ENCODE data around the gene POLD4.

The POLD4 gene

GRCh38 chr11:67392183-67392715, 38.9 kb upstream of the POLD4 start:
- TF ChIP-seq, protein P1, sequence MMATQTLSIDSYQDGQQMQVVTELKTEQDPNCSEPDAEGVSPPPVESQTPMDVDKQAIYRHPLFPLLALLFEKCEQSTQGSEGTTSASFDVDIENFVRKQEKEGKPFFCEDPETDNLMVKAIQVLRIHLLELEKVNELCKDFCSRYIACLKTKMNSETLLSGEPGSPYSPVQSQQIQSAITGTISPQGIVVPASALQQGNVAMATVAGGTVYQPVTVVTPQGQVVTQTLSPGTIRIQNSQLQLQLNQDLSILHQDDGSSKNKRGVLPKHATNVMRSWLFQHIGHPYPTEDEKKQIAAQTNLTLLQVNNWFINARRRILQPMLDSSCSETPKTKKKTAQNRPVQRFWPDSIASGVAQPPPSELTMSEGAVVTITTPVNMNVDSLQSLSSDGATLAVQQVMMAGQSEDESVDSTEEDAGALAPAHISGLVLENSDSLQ (IDR thresholded peaks at IDR 0.05), result no peak
- TF ChIP-seq BHLHE40 (IDR thresholded peaks at IDR 0.05; ENCODE audit: borderline replicate concordance) (no peak), L3MBTL2 (conservative IDR thresholded peaks at IDR 0.05) (no peak), FOXK2 (IDR thresholded peaks at IDR 0.05) (no peak), FOXA1 (IDR thresholded peaks at IDR 0.05) (no peak), ELF4 (IDR thresholded peaks at IDR 0.05) (no peak), HDGF (IDR thresholded peaks at IDR 0.05; ENCODE audit: borderline replicate concordance) (no peak), ZNF384 (IDR thresholded peaks at IDR 0.05) (no peak), SUZ12 (IDR thresholded peaks at IDR 0.05) (no peak), FOXM1 (IDR thresholded peaks at IDR 0.05; ENCODE audit: borderline replicate concordance) (no peak), TARDBP (IDR thresholded peaks at IDR 0.05) (no peak)
- CTCF ChIA-PET, result interaction anchor here (0.9 to 2.0 kb wide), 3 partner anchors 9 to 11 kb away, joined by 4 to 8 read pairs (median 7); partner anchors contain the start of gene PPP1CA
- DNase-seq (ENCODE audit: extremely low spot score), result no peak
- POLR2A ChIA-PET, result interaction anchor here (0.6 to 2.7 kb wide), 22 partner anchors 9 to 126 kb away, joined by 3 to 50 read pairs (median 4); partner anchors contain the start of genes AIP, PITPNM1, PPP1CA and RPS6KB2

DNA sequence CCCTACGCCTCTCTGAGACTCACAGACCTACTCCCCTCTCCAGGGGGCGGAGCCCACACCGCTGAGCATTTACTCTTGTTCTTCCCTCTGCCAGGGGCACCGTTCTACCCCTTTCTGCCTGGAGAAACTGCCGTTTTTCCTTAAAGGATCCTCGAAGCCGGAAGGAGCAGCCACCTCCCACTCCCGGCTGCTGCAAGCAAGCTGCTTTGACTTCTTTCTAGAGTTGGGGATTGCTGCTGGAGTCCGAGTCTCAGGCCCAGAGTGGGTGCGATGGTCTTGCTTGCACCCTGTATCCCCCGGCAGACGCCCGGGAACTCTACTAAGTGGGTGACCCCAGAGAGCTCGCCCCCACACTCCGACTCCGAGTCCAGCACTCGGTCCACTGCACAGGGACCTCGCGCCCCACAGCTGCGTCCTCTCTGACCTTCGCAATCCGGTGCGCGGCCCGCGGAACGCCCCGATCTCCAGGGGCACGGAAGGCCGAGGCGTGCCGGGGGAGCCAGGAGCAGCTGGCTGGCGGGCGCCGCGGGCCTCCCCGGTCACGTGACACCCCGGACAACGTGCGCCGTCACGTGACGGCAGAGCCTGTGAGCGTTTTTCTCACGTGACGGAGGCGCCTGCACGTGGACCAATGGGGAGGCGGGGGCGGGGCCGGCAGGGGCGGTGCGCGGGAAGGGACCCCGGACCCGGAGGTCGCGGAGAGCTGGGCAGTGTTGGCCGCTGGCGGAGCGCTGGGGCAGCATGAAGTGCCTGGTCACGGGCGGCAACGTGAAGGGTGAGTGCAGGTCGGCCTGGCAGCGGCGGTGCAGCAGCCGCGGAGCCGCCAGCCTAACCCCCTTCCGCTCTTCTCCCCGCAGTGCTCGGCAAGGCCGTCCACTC, 38.2 kb upstream of the POLD4 start, which contains the start of gene RAD9A:
TSS of gene RAD9A (plus strand) at position 683 of the 879 bp plus-strand sequence. CDS start at position 742, 59 bp downstream.
- CTCF ChIA-PET, result interaction anchor here (0.9 to 2.0 kb wide), 3 partner anchors 9 to 10 kb away, joined by 4 to 8 read pairs (median 7); partner anchors contain the start of gene PPP1CA
- TF ChIP-seq LEF1 (IDR thresholded peaks at IDR 0.05; ENCODE audit: borderline replicate concordance), result peak; percentile 61; the same call in 1 of the 2 replicates
- peak; percentile 98 for TF ChIP-seq L3MBTL2 (conservative IDR thresholded peaks at IDR 0.05)
- no peak for TF ChIP-seq ZNF384 (IDR thresholded peaks at IDR 0.05)
- peak; percentile 97 for DNase-seq (ENCODE audit: extremely low spot score)

GRCh38 chr11:67390947-67391303, 37.6 kb upstream of the POLD4 start:
- TF ChIP-seq, protein P1 (IDR thresholded peaks at IDR 0.05), result no peak
- TF ChIP-seq NFRKB (IDR thresholded peaks at IDR 0.05), result no peak
- no peak for TF ChIP-seq ELF4 (IDR thresholded peaks at IDR 0.05)
- TF ChIP-seq LEF1 (IDR thresholded peaks at IDR 0.05; ENCODE audit: borderline replicate concordance), result no peak
- TF ChIP-seq FOXK2 (IDR thresholded peaks at IDR 0.05), result no peak
- no peak for TF ChIP-seq BHLHE40 (IDR thresholded peaks at IDR 0.05; ENCODE audit: borderline replicate concordance)
- no peak for TF ChIP-seq FOXM1 (IDR thresholded peaks at IDR 0.05; ENCODE audit: borderline replicate concordance)
- no peak for TF ChIP-seq ARNT (IDR thresholded peaks at IDR 0.05)
- TF ChIP-seq SUZ12 (IDR thresholded peaks at IDR 0.05), result no peak
- no peak for TF ChIP-seq TARDBP (IDR thresholded peaks at IDR 0.05)
- TF ChIP-seq FOXA1 (IDR thresholded peaks at IDR 0.05), result no peak
- no peak for TF ChIP-seq ZNF384 (IDR thresholded peaks at IDR 0.05)
- TF ChIP-seq CTBP1 (IDR thresholded peaks at IDR 0.05; ENCODE audit: borderline replicate concordance), result no peak
- TF ChIP-seq HDGF (IDR thresholded peaks at IDR 0.05; ENCODE audit: borderline replicate concordance), result no peak
- no peak for TF ChIP-seq SP1 (IDR thresholded peaks at IDR 0.05)
- no peak for TF ChIP-seq L3MBTL2 (conservative IDR thresholded peaks at IDR 0.05)
- CTCF ChIA-PET, result interaction anchor here (2.0 kb wide), 1 partner anchor 8 kb away, joined by 8 read pairs; no protein-coding TSS in a partner anchor
- POLR2A ChIA-PET, result interaction anchor here (1.3 to 2.7 kb wide), 6 partner anchors 9 to 53 kb away, joined by 3 to 50 read pairs (median 8); partner anchors contain the start of genes PPP1CA and RPS6KB2
- no peak for DNase-seq (ENCODE audit: extremely low spot score)

More for the DNA sequence above, 38.2 kb upstream of the POLD4 start, which contains the start of gene RAD9A:
- POLR2A ChIA-PET, result interaction anchor here (0.6 to 2.7 kb wide), 22 partner anchors 9 to 127 kb away, joined by 3 to 50 read pairs (median 4); partner anchors contain the start of genes AIP, PITPNM1, PPP1CA and RPS6KB2

GRCh38 chr11:67389477-67389876, 36.1 kb upstream of the POLD4 start:
- ChIA-PET CTCF (interaction anchor here (0.6 to 1.3 kb wide), 4 partner anchors 12 to 32 kb away, joined by 3 to 5 read pairs (median 4); no protein-coding TSS in a partner anchor), POLR2A (interaction anchor here (0.6 to 1.6 kb wide), 3 partner anchors 8 to 20 kb away, joined by 3 read pairs; partner anchors contain the start of gene PPP1CA)
- peak; percentile 65 for DNase-seq (ENCODE audit: extremely low spot score)
- no peak for TF ChIP-seq SP1 (IDR thresholded peaks at IDR 0.05)
- TF ChIP-seq, protein P1 (IDR thresholded peaks at IDR 0.05), result no peak
- no peak for TF ChIP-seq ELF4 (IDR thresholded peaks at IDR 0.05)
- TF ChIP-seq ARNT (IDR thresholded peaks at IDR 0.05), result no peak
- no peak for TF ChIP-seq LEF1 (IDR thresholded peaks at IDR 0.05; ENCODE audit: borderline replicate concordance)
- no peak for TF ChIP-seq NFRKB (IDR thresholded peaks at IDR 0.05)
- no peak for TF ChIP-seq ZNF384 (IDR thresholded peaks at IDR 0.05)
- TF ChIP-seq FOXM1 (IDR thresholded peaks at IDR 0.05; ENCODE audit: borderline replicate concordance), result no peak
- TF ChIP-seq SUZ12 (IDR thresholded peaks at IDR 0.05), result no peak
- TF ChIP-seq HDGF (IDR thresholded peaks at IDR 0.05; ENCODE audit: borderline replicate concordance), result no peak
- no peak for TF ChIP-seq TARDBP (IDR thresholded peaks at IDR 0.05)
- TF ChIP-seq FOXA1 (IDR thresholded peaks at IDR 0.05), result no peak
- no peak for TF ChIP-seq L3MBTL2 (conservative IDR thresholded peaks at IDR 0.05)

DNA sequence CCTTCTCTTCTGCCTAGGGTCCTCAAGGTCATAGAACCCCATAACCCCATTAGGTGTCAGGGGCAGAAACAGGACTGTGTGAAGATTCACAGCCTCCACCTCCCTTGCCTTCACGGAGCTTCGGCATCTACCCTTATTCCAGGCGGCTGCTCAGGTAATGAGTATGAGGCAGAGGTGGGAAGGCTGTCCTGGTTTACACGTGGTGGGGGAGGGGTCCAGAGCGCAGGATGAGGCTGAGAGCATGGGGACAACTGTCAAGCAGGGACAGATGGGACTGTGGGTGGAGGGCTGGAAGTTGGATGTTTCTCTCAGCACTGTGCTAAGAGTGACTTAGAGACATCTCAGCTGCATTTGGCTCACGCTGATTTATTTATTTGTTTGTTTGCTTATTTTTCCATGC, 34.2 kb upstream of the POLD4 start:
- ChIA-PET POLR2A (interaction anchor here (1.2 kb wide), 1 partner anchor 35 kb away, joined by 4 read pairs; the partner anchor contains the start of gene POLD4), CTCF (interaction anchor here (12.7 kb wide), 1 partner anchor 33 kb away, joined by 182 read pairs; the partner anchor contains the start of gene POLD4)
- no peak for TF ChIP-seq SP1 (IDR thresholded peaks at IDR 0.05)
- TF ChIP-seq, protein P1 (IDR thresholded peaks at IDR 0.05), result no peak
- no peak for TF ChIP-seq LEF1 (IDR thresholded peaks at IDR 0.05; ENCODE audit: borderline replicate concordance)
- TF ChIP-seq HDGF (IDR thresholded peaks at IDR 0.05; ENCODE audit: borderline replicate concordance), result no peak
- TF ChIP-seq BHLHE40 (IDR thresholded peaks at IDR 0.05; ENCODE audit: borderline replicate concordance), result no peak
- no peak for TF ChIP-seq CTBP1 (IDR thresholded peaks at IDR 0.05; ENCODE audit: borderline replicate concordance)
- no peak for TF ChIP-seq NFRKB (IDR thresholded peaks at IDR 0.05)
- no peak for TF ChIP-seq ZNF384 (IDR thresholded peaks at IDR 0.05)
- TF ChIP-seq ARNT (IDR thresholded peaks at IDR 0.05), result no peak
- TF ChIP-seq L3MBTL2 (conservative IDR thresholded peaks at IDR 0.05), result no peak
- TF ChIP-seq SUZ12 (IDR thresholded peaks at IDR 0.05), result no peak
- no peak for TF ChIP-seq TARDBP (IDR thresholded peaks at IDR 0.05)
- no peak for DNase-seq (ENCODE audit: extremely low spot score)

Data from HEK293T (cell line).